GM21423 (cell line): ENCODE data around the gene TST.

Experiments
- ATAC-seq: cut with Tn5 transposase; IDR thresholded peaks from one replicate; pipeline ENCODE4 v1.9.1; 2021; ENCODE audit warnings: mild to moderate bottlenecking, moderate library complexity; ENCODE audit not compliant: unreplicated experiment

TST gene

GRCh38 chr22:37054056-37054395 is 34.8 kb upstream of the TST start:
- ATAC-seq: no peak

DNA sequence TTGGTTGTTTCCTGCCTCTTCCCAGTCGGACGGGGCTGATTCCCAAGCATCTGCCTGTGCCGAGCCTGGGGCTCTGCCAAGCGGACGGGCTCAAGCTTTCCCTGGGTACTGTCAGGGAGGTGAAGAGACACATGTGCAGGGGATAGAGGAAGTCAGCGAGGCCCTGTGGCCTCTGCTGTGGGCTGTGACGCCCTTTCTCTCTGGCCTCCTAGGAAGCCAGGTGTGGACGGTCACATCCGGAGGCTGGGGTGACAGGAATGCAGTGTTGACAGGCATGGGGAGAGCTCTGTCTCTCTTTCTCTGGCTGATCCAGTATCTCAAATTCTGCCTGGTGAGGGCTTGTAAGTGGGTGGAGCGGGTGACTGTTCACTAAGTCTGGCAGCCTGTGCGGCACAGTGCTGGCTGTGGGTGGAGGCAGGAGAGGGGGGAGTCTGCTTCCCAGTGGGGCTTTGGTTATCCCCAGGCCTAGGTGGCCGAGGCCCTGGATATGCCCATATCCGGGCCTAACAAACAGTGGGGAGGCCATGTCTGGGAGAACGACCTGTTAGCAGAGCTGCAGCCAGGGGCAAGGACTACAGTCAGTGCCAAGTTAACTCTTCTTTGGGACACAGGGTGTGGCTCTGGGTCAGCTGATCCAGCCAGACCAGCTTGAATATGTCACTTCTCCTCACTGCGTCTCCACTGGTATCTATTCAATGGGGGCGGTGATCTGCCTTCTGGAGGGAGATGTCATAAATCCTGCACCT is 34.2 kb upstream of the TST start:
- no peak for ATAC-seq

- ATAC-seq: no peak
Measured at GRCh38 chr22:37052386-37053309, 33.4 kb upstream of the TST start.

DNA sequence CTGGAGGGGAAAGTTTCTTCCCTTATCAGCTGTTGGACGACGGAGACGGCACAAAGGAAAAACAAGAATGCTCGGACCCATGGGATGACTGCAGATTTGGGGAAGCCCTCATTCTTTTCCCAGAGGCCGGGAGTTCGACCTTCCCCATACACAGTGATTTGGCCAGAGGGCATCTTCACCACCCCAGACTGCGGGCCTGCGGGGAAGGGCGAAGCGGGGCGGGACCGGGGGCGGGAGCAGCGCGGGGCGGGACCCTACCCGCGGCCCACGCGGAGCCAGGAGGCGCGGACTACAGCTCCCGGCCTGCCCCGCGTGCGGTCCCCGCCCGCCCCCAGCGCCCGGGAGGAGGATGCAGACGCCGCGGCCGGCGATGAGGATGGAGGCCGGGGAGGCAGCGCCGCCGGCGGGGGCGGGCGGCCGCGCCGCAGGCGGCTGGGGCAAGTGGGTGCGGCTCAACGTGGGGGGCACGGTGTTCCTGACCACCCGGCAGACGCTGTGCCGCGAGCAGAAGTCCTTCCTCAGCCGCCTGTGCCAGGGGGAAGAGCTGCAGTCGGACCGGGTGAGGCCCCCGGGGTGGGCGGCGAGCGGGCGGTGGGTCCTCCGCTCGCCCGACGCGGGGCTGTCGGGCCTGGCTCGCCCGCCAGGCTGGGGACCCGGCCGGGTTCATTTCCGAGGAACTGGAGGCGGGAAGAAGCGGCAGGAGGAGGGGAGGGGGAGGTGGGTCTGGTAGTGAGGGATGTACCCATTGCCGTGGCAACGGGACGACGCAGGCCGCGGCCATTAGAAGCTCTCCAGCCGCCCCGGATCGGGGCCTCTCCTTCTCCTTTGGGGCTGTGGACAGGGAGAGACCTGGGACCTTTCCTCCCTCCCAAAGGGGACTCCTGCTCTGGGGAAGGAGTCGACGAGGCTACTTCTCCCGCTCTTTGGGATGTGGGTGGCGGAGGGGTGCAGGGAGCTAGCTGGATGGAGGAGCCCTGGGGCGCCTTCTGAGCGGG is 32.4 kb upstream of the TST start, which contains the start of gene KCTD17:
KCTD17 (plus strand) TSS at position 352 of the 995 bp plus-strand sequence; CDS start at position 371, 19 bp downstream.
- peak; percentile 77 for ATAC-seq

DNA sequence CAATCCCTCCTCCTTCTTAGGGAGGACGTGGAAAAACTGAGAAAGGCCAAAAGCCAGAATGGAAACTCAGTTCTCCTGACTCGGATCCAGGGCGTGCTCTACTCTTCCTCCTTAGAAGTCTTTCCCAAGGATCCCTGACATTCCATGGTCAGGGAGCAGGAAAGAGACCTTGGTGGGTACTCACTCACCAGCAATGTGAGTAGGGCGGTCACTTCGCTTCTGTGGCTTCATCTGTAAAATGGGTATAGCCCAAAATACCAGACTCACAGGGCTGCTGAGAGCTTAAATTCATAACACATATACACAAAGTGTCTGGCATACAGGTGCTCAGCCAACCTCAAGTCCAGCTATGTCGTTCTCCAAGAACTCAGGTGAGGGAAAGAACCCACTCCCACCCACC is 31.7 kb upstream of the TST start:
- ATAC-seq: no peak

DNA sequence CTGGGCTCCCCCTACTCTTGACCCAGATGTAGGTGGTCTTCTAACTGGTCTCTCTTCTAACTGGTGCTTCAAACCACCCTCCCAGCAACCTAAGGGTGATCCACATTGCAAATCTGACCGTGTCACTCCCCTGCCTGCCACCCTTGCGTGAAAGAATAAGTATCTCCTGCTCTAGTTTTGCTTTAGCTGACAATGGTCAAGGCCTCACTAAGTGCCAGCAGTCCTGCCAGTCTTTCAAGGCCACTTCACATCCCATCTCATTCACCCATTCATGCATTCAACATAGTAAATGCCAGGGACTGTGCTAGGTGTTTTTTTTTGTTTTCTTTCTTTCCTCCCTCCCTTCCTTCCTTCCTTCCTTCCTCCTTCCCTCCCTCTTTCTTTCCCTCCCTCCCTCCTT is 30.0 kb upstream of the TST start:
- no peak for ATAC-seq

GRCh38 chr22:37048133-37048532 is 28.9 kb upstream of the TST start:
- ATAC-seq: no peak

- ATAC-seq: no peak
Measured at GRCh38 chr22:37047006-37047405, 27.8 kb upstream of the TST start.

GRCh38 chr22:37046589-37046988 is 27.3 kb upstream of the TST start:
- ATAC-seq: no peak

DNA sequence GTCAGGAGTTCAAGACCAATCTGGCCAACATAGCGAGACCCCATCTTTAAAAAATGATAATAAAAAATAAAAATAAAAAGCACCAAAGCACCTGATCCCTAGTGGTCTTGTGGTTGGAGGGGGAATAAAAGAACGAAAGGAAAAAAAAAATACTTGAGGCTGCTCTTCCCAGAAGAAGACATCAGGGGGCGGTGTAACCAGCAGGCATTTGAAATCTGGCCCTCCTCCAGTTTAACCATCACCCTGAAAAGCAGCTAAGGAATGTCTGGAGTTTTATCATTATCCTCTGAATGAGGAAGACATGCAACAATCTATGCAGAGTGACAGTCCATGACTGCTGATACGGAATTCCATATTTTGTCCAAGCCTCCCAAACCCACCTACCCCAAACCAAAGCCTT is 26.7 kb upstream of the TST start:
- no peak for ATAC-seq

DNA sequence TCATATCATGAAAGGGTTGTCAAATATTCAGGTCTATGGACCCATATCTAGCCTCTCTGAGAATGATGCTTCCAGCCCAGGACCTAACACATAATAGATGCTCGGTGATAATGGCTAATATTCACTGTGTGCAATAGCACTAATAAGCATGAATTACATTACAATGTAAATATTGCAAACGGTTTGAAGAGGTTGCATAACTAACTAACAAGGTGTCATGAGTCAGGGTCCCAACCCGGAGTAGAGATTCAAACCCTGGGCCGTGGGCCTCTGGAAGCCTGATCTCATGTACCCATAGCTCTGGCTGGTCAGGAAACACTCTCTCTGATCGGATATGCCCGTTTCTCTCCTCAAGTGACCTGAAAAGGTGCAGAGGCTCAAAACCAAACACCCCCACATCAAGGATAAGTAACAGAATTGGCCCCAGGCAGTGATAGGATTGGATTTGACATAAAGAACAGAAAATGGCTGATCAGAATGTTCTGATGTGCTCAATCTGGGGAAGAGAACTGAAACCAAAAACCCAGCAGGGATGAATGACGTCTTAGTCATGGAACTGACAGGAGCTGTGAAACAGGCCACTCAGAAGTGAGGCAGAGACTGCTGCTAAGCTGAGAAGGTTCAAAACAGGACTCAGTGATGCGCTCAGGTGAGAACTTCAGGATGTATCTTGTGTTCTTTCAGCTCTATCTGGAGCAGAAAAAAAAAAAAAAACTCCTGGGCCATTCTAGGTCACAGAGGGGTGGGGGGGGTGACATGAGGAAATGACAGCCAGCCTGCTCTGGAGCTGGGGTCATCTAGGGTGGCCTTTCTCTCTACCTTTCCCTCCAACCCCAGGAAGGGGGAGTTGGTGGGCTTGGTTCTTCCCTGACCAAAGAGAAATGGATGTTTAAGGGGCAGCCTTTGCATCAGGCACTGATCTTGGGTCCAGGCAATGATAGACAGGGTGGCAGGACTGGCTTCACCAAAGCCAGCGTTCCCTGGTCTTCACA is 25.7 kb upstream of the TST start:
- no peak for ATAC-seq

GRCh38 chr22:37043828-37044538 is 24.7 kb upstream of the TST start:
- peak; percentile 51 for ATAC-seq

DNA sequence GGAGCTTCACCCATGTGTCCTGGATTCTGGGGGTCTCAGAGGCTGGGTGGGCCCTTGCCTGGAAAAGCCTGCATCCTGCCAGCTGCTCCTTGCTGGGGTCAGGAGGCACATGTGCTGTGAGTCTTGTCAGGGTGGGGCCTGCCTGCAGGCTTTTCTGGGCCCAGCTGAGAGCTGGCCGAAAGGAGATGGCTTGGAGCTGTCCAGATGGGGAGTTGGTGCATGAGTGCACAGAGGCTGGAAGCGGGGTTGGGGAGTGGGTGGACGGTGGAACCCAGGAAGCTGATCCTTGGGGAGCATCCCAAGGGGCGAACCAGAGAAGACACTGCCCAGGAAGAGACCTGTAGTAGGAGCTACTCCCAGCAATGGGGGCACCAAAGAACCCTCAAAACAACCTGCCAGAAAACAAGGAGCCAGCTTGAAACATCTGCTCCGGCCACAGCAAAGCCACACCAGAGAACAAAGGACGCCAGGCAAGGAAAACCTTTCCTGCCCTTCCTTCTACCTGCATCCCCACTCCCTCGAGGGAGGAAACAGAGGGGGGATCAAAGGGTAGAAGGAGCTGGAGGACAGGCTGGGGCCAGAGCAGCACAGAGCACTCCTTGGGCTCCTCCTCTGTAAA is 24.1 kb upstream of the TST start:
- no peak for ATAC-seq

DNA sequence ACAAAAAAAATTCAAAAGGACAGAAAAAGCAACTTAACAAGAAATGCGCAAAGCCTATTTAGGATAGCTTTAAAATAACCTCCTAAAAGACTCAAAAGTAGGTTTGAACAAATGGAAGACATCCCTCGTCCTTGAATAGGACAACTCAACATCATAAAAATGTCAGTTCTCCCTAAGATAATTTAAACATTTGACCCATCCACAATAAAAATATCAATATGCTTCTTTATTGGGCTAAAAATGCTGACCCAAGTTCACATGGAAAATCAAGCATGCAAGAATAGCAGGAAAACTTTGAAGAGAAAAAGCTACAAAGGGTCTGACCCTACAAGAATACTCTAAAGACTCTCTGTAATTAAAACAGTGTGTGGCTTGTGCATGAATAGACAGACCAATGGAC is 20.2 kb upstream of the TST start:
- ATAC-seq: no peak

GRCh38 chr22:37037669-37038068 is 18.4 kb upstream of the TST start:
- ATAC-seq: no peak

- ATAC-seq: no peak
Measured at GRCh38 chr22:37036655-37037377, 17.6 kb upstream of the TST start.

- no peak for ATAC-seq
Measured at GRCh38 chr22:37033605-37034430, 14.6 kb upstream of the TST start.
